ENCODE data around the gene CD68. TPM values are rescaled to one million over a fixed set of nuclear protein-coding genes. Genes with fewer than 3 reads are reported as not detected.
"Not testable (repeated sequence)": the region's sequence is repeated elsewhere in the genome, so short reads cannot be mapped to it uniquely, and the experiment has no call there.

The CD68 gene
- total RNA-seq, 2 donors from 2014 or later = 37.7 to 56.6 TPM

GRCh38 chr17:7592422-7593021, 13.1 kb downstream of the CD68 start:
- no peak for TF ChIP-seq CTCF (IDR thresholded peaks at IDR 0.05)
- no peaks in the 10 kb centered on the region for H3K27me3 ChIP-seq
- H3K4me1 ChIP-seq = peaks cover 3% of the 10 kb centered on the region
- peaks cover 53% of the 10 kb centered on the region for H3K36me3 ChIP-seq
- intact Hi-C loops (cut with DNase I) = no loop called here
- H3K9me3 ChIP-seq = no peaks in the 10 kb centered on the region
- no peak overlapping the region for H3K9ac ChIP-seq (ENCODE audit: low read depth in 2 of 2, low read length in 2 of 2)
- H3K4me3 ChIP-seq = no peak overlapping the region
- no peak for DNase-seq
- H3K27ac ChIP-seq = no peak overlapping the region

DNA sequence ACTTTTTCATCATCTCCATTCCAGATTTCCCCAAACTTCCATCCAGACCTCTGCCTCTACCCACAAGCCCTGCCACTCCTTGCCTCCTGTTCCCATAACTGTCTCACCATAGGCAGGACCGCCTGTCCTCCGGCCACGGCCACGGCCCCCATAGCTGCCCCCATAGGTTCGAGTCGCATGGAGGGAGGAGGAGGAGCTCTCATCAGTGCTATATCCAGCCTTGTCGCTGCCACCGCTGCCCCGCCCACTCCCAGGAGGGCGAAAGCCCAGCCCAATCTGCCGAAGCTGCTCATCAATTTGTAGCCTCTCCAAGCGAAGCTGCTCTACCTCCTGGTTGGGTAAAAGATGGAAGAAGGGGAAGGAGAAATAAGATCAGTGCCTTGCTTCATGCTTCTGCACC, 13.9 kb downstream of the CD68 start:
- no peak for DNase-seq
- TF ChIP-seq CTCF (IDR thresholded peaks at IDR 0.05) = no peak
- H3K27me3 ChIP-seq = no peaks in the 10 kb centered on the region
- intact Hi-C loops (cut with DNase I) = no loop called here
- no peak overlapping the region for H3K27ac ChIP-seq
- no peak overlapping the region for H3K9ac ChIP-seq (ENCODE audit: low read depth in 2 of 2, low read length in 2 of 2)
- H3K36me3 ChIP-seq = peaks cover 53% of the 10 kb centered on the region
- peaks cover 3% of the 10 kb centered on the region for H3K4me1 ChIP-seq
- H3K4me3 ChIP-seq = no peak overlapping the region
- H3K9me3 ChIP-seq = no peaks in the 10 kb centered on the region

DNA sequence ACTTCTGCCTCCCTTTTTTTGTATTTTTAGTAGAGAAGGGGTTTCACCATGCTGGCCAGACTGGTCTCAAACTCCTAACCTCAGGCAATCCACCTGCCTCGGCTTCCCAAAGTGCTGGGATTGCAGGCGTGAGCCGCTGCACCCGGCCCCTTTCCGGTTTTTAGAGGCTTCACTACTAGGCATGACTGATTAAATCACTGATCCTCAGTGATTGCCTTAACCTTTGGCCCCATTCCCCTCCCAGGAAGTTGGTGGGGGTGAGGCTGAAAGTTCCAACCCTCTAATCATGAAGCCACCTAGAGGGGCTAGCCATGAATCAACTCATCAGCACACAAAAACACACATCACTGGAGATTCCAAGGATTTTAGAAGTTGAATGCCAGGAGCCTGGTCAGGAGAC, 18.1 kb downstream of the CD68 start:
- H3K27me3 ChIP-seq; H3K4me1 ChIP-seq; H3K9me3 ChIP-seq; DNase-seq; H3K9ac ChIP-seq (ENCODE audit: low read depth in 2 of 2, low read length in 2 of 2); intact Hi-C loops (cut with DNase I); H3K27ac ChIP-seq; H3K4me3 ChIP-seq: not testable (repeated sequence)
- H3K36me3 ChIP-seq = peaks cover 48% of the 10 kb centered on the region

DNA sequence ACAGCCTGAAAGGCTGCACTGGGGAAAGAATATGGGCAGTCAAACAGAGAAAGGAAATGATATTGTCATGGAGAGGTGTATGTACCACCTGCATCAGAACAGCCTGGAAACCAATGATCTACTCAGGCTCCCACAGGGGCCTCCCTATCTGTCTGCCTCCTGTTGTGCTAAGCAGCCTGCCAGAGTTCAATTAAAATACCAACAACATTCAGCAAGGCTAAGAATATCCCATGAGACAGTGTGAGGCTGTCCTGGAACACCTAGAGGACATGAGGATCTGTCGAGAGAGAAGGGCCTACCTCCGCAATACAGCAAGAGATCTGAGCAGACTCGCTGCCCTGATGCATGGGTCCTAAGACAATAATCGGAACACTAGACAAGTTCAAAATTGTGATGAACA, 26.8 kb downstream of the CD68 start:
- Histone ChIP-seq H3K36me3 (no peaks in the 10 kb centered on the region), H3K4me3 (no peak overlapping the region), H3K27ac (no peak overlapping the region), H3K27me3 (no peaks in the 10 kb centered on the region), H3K9ac (ENCODE audit: low read depth in 2 of 2, low read length in 2 of 2) (no peak overlapping the region), H3K4me1 (no peaks in the 10 kb centered on the region), H3K9me3 (no peaks in the 10 kb centered on the region)
- intact Hi-C loops (cut with DNase I) = no loop called here
- no peak for TF ChIP-seq CTCF (IDR thresholded peaks at IDR 0.05)
- DNase-seq = no peak

- H3K36me3 ChIP-seq = no peaks in the 10 kb centered on the region
- DNase-seq = no peak
- H3K4me3 ChIP-seq = no peak overlapping the region
- intact Hi-C loops (cut with DNase I) = no loop called here
- H3K27ac ChIP-seq = no peak overlapping the region
- no peaks in the 10 kb centered on the region for H3K27me3 ChIP-seq
- no peak overlapping the region for H3K9ac ChIP-seq (ENCODE audit: low read depth in 2 of 2, low read length in 2 of 2)
- peaks cover 8% of the 10 kb centered on the region for H3K4me1 ChIP-seq
- H3K9me3 ChIP-seq = no peaks in the 10 kb centered on the region
- no peak for TF ChIP-seq CTCF (IDR thresholded peaks at IDR 0.05)
Observed at GRCh38 chr17:7610641-7611040, 31.2 kb downstream of the CD68 start.

DNA sequence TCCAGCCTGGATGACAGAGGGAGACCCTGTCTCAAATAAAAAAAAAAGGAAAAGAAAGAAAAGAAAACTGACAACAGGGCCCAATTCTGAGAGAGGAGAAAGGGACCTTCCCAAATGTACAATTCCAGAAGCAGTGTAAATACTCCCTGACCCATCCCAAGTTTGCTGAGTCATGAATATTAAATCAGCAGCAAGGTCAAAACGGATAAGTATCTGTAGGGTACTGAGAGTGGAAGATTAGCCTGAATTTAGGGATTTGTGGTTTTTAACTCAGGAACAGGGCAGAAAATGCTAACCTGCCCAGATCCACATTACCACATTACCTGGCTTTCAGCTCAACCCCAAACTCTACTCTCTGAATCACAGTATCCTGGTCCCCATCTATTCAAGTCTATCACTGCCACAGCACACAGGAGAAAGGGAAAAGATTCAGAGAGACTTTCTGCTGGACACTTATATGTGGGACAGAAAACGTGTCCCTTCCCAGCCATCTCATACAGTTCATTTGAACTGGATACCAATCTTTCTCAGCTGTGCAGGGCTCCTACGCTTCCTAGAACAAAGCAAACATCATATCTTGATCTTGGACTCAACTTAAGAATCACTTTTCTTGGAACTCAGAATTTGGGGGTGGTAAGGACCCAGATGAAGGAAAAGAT, 32.3 kb downstream of the CD68 start:
- no peaks in the 10 kb centered on the region for H3K36me3 ChIP-seq
- no peaks in the 10 kb centered on the region for H3K9me3 ChIP-seq
- DNase-seq = no peak
- no peak overlapping the region for H3K27ac ChIP-seq
- no peak overlapping the region for H3K4me3 ChIP-seq
- no peaks in the 10 kb centered on the region for H3K27me3 ChIP-seq
- H3K4me1 ChIP-seq = peaks cover 8% of the 10 kb centered on the region
- no peak for TF ChIP-seq CTCF (IDR thresholded peaks at IDR 0.05)
- intact Hi-C loops (cut with DNase I) = no loop called here
- no peak overlapping the region for H3K9ac ChIP-seq (ENCODE audit: low read depth in 2 of 2, low read length in 2 of 2)
